Neural cell (in vitro differentiated cells): Measurements from ENCODE around the gene PTPRN2. TPM values are rescaled to one million over a fixed set of nuclear protein-coding genes. Genes with fewer than 3 reads are reported as not detected.
"Not testable (repeated sequence)": the region's sequence is repeated elsewhere in the genome, so short reads cannot be mapped to it uniquely, and the experiment has no call there.

Experiments
- H2AFZ ChIP-seq: fragments of 200-600, 300-800 bp; sonication (generic), shearing (Covaris generic); 2 replicates; pipeline ENCODE4 v1.6.0; 2014; ENCODE audit warnings: low read depth, mild to moderate bottlenecking, antibody characterized with exemption, low read length, moderate library complexity
- H3F3A ChIP-seq: fragments of 200-600 bp; shearing (Covaris generic); 2 replicates; pipeline ENCODE4 v1.6.1; 2016; ENCODE audit warnings: mild to moderate bottlenecking, moderate library complexity, mixed read lengths, antibody characterized with exemption, low read length; ENCODE audit not compliant: insufficient read depth, poor library complexity, severe bottlenecking
- H3K27ac ChIP-seq: fragments of 200-600, 300-800 bp; sonication (generic), shearing (Covaris generic); 2 replicates; pipeline ENCODE4 v1.5.1; 2014; ENCODE audit warnings: mild to moderate bottlenecking, low read length, moderate library complexity
- H3K27me3 ChIP-seq: fragments of 300-800, 200-600 bp; sonication (generic), shearing (Covaris generic); 2 replicates; pipeline ENCODE4 v1.6.0; 2014; ENCODE audit warnings: mild to moderate bottlenecking, low read depth, low read length, moderate library complexity; ENCODE audit not compliant: insufficient read depth
- H3K36me3 ChIP-seq: fragments of 300-800, 200-600 bp; sonication (generic), shearing (Covaris generic); 2 replicates; pipeline ENCODE4 v1.5.1; 2014; ENCODE audit warnings: mild to moderate bottlenecking, antibody characterized with exemption, low read length, moderate library complexity; ENCODE audit not compliant: insufficient read depth
- H3K4me2 ChIP-seq: fragments of 300-800, 200-600 bp; sonication (generic), shearing (Covaris generic); 2 replicates; pipeline ENCODE4 v1.6.0; 2014; ENCODE audit warnings: mild to moderate bottlenecking, low read length
- H3K4me3 ChIP-seq: fragments of 300-800, 200-600 bp; sonication (generic), shearing (Covaris generic); 2 replicates; pipeline ENCODE4 v1.5.1; 2014; ENCODE audit warnings: mild to moderate bottlenecking, low read length, moderate library complexity
- H3K79me2 ChIP-seq: fragments of 200-600 bp; shearing (Covaris generic); replicated peaks from 2 replicates; pipeline ENCODE4 v1.6.0; 2014; ENCODE audit warnings: mild to moderate bottlenecking, low read length, moderate library complexity; ENCODE audit not compliant: insufficient read depth
- H3K9ac ChIP-seq: fragments of 300-800, 200-600 bp; sonication (generic), shearing (Covaris generic); 2 replicates; pipeline ENCODE4 v1.6.1; 2016; ENCODE audit warnings: mild to moderate bottlenecking, low read length, mixed read lengths
- H3K9me2 ChIP-seq: fragments of 200-600 bp; shearing (Covaris generic); 2 replicates; pipeline ENCODE4 v1.6.1; 2016; ENCODE audit warnings: mild to moderate bottlenecking, low read length, mixed read lengths; ENCODE audit not compliant: insufficient read depth
- H3K9me3 ChIP-seq: fragments of 200-600, 300-800 bp; sonication (generic), shearing (Covaris generic); 2 replicates; pipeline ENCODE4 v1.6.1; 2016; ENCODE audit warnings: mild to moderate bottlenecking, mixed run types, low read length, moderate library complexity, mixed read lengths
- H4K20me1 ChIP-seq: fragments of 200-600 bp; shearing (Covaris generic); 2 replicates; pipeline ENCODE4 v1.6.1; 2016; ENCODE audit warnings: mild to moderate bottlenecking, mixed run types; ENCODE audit not compliant: insufficient read depth
- CTCF ChIP-seq: fragments of 450-650 bp; IDR thresholded peaks from 2 replicates; pipeline ENCODE4 v1.5.1; 2014; ENCODE audit warnings: antibody characterized with exemption, mild to moderate bottlenecking, moderate library complexity; ENCODE audit not compliant: poor library complexity, severe bottlenecking
- EP300 ChIP-seq: fragments of 450-650 bp; conservative IDR thresholded peaks from 2 replicates; pipeline ENCODE4 v1.6.1; 2014; ENCODE audit warnings: antibody characterized with exemption, mild to moderate bottlenecking, moderate library complexity; ENCODE audit not compliant: poor library complexity, severe bottlenecking
- EZH2 ChIP-seq: fragments of 200-600, 300-800 bp; shearing (Covaris generic), sonication (generic); IDR thresholded peaks from 2 replicates; pipeline ENCODE4 v1.6.1; 2014; ENCODE audit warnings: antibody characterized with exemption, low read length, borderline replicate concordance, mild to moderate bottlenecking; ENCODE audit not compliant: insufficient read depth, poor library complexity, severe bottlenecking
- MXI1 ChIP-seq: fragments of 450-650 bp; conservative IDR thresholded peaks from 2 replicates; pipeline ENCODE4 v1.6.1; 2014; ENCODE audit warnings: antibody characterized with exemption, mild to moderate bottlenecking; ENCODE audit not compliant: poor library complexity, severe bottlenecking
- POLR2AphosphoS5 ChIP-seq: IDR thresholded peaks from 2 replicates; pipeline ENCODE4 v1.6.1; 2012
- RAD21 ChIP-seq: fragments of 450-650 bp; conservative IDR thresholded peaks from 2 replicates; pipeline ENCODE4 v1.6.1; 2014; ENCODE audit warnings: antibody characterized with exemption, mild to moderate bottlenecking, moderate library complexity
- REST ChIP-seq: IDR thresholded peaks from 2 replicates; pipeline ENCODE4 v1.6.1; 2012; ENCODE audit warnings: borderline replicate concordance
- SMC3 ChIP-seq: fragments of 450-650 bp; conservative IDR thresholded peaks from 2 replicates; pipeline ENCODE4 v1.6.1; 2014; ENCODE audit warnings: antibody characterized with exemption, mild to moderate bottlenecking, moderate library complexity; ENCODE audit not compliant: poor library complexity
- TAF1 ChIP-seq: IDR thresholded peaks from 2 replicates; pipeline ENCODE4 v1.6.1; 2012; ENCODE audit warnings: low read depth
- polyA plus RNA-seq: library from polyadenylated mRNA; depleted of rRNA; stranded (reverse); fragments of >200 nt; gene quantifications from 2 replicates; pipeline ENCODE4 v1.2.3, GENCODE V29; 2014

The PTPRN2 gene
- polyA plus RNA-seq, 1 donor from 2014 or later: 31.0 TPM

- no peaks in the 10 kb centered on the region for H4K20me1 ChIP-seq
- no peaks in the 10 kb centered on the region for H3K27me3 ChIP-seq
- peaks cover 3% of the 10 kb centered on the region for H3F3A ChIP-seq
- no peaks in the 10 kb centered on the region for H3K79me2 ChIP-seq
- no peak overlapping the region for H3K4me2 ChIP-seq
- no peak overlapping the region for H3K4me3 ChIP-seq
- TF ChIP-seq CTCF (no peak), RAD21 (no peak), SMC3 (no peak), EZH2 (no peak), POLR2AphosphoS5 (no peak), MXI1 (no peak), EP300 (no peak), REST (no peak), TAF1 (no peak)
- no peak overlapping the region for H3K9ac ChIP-seq
- H2AFZ ChIP-seq: no peak overlapping the region
- H3K27ac ChIP-seq: no peak overlapping the region
- peaks cover 5% of the 10 kb centered on the region for H3K9me3 ChIP-seq
- H3K36me3 ChIP-seq: no peaks in the 10 kb centered on the region
- H3K9me2 ChIP-seq: no peaks in the 10 kb centered on the region
Measured at GRCh38 chr7:157910446-157910845, 677.2 kb downstream of the PTPRN2 start.

GRCh38 chr7:157910045-157910444, 677.6 kb downstream of the PTPRN2 start:
- not testable (repeated sequence) for H4K20me1 ChIP-seq, H3K36me3 ChIP-seq, H3K4me2 ChIP-seq, H3K27me3 ChIP-seq, H3K4me3 ChIP-seq, H2AFZ ChIP-seq, H3K79me2 ChIP-seq, H3K27ac ChIP-seq, H3K9me2 ChIP-seq, H3F3A ChIP-seq, H3K9me3 ChIP-seq, H3K9ac ChIP-seq

- Histone ChIP-seq H3K9me2 (no peaks in the 10 kb centered on the region), H3F3A (peaks cover 3% of the 10 kb centered on the region), H3K9me3 (peaks cover 3% of the 10 kb centered on the region), H3K9ac (no peak overlapping the region), H3K79me2 (no peaks in the 10 kb centered on the region), H3K27me3 (no peaks in the 10 kb centered on the region), H3K4me2 (no peak overlapping the region), H3K36me3 (no peaks in the 10 kb centered on the region), H3K27ac (no peak overlapping the region), H4K20me1 (no peaks in the 10 kb centered on the region), H2AFZ (no peak overlapping the region), H3K4me3 (no peak overlapping the region)
- TF ChIP-seq RAD21 (no peak), SMC3 (no peak), EZH2 (no peak), MXI1 (no peak), CTCF (no peak), POLR2AphosphoS5 (no peak)
Measured at GRCh38 chr7:157909370-157909769, 678.3 kb downstream of the PTPRN2 start.
